Peyer's patch (tissue), 4 donors: Measurements from ENCODE around the gene KLHL29. TPM values are rescaled to one million over a fixed set of nuclear protein-coding genes. Genes with fewer than 3 reads are reported as not detected.
A peak's percentile ranks its signal among the peaks of the same experiment; 100 is the strongest.

Experiments
- DNase-seq, 3 donors: peaks; one replicate each; pipeline ENCODE4 v3.0.0-alpha.2; 2017 to 2019
- H3K27ac ChIP-seq, 4 donors: fragments of 200-600 bp; sonication (generic); one replicate each; pipeline ENCODE4 v1.5.1; 2016 to 2019
- H3K27me3 ChIP-seq, 2 donors: fragments of 200-600 bp; sonication (generic); one replicate each; pipeline ENCODE4 v1.5.1; 2019
- H3K36me3 ChIP-seq, 3 donors: fragments of 200-600 bp; sonication (generic); one replicate each; pipeline ENCODE4 v1.5.1; 2016 to 2019
- H3K4me1 ChIP-seq, 4 donors: fragments of 200-600 bp; sonication (generic); one replicate each; pipeline ENCODE4 v1.5.1; 2016 to 2019
- H3K4me3 ChIP-seq, 4 donors: fragments of 200-600 bp; sonication (generic); 1 replicate in 3 of 4; 2 replicates in 1 of 4; pipeline ENCODE4 v1.5.1; 2016 to 2019; ENCODE audit warnings: mild to moderate bottlenecking in 1 of 4
- H3K9me3 ChIP-seq, 4 donors: fragments of 200-600 bp; sonication (generic); one replicate each; pipeline ENCODE4 v1.5.1; 2016 to 2019; ENCODE audit warnings: mild to moderate bottlenecking in 1 of 4
- POLR2A ChIP-seq, 2 donors: fragments of 450-650 bp; IDR thresholded peaks; one replicate each; pipeline ENCODE4 v1.5.1; 2017; ENCODE audit warnings: antibody characterized with exemption in 2 of 2, mild to moderate bottlenecking in 2 of 2, moderate library complexity in 2 of 2
- total RNA-seq, 4 donors: library from RNA; depleted of rRNA; stranded (reverse); fragments of >200 nt; gene quantifications; one replicate each; pipeline ENCODE4 v1.1.0, GENCODE V29; 2016
- TF ChIP-seq, protein P1 (sequence below), 6 experiments: fragments of 450-650 bp in 4 of 6; fragments of 200-600 bp in 2 of 6; sonication (generic) in 1 of 6; IDR thresholded peaks; one replicate each; pipeline ENCODE4 v1.5.1; 2017 to 2019; ENCODE audit warnings: antibody characterized with exemption in 6 of 6, mild to moderate bottlenecking in 3 of 6, moderate library complexity in 1 of 6

Gene KLHL29
- total RNA-seq, 4 donors from 2014 or later: 1.1 to 18.2 (median 5.0) TPM

DNA sequence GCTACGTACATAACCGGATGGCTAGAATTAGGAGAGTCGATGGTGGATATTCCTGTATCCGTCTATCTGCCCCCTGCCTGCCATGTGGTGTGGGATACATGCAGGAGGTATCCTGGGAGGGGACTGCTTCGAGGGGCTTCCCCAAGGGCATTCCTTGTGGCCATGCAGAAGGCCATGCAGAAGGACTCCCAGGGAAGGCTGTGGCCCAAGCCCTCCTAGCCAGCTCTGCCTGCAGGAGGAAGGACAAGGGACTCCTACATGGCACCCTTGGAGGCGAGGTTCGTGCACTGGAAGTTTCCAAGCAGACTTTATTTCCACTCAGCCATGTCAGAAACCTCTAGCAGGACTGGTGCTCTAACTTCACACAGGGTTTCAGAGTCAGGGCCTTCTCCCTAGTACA lies 136.1 kb downstream of the KLHL29 start:
- Histone ChIP-seq H3K4me1 (peaks cover 0 to 9% (median 0%) of the 10 kb centered on the region in 4 donors), H3K4me3 (no peak overlapping the region), H3K9me3 (no peaks in the 10 kb centered on the region), H3K36me3 (no peaks in the 10 kb centered on the region), H3K27me3 (no peaks in the 10 kb centered on the region), H3K27ac (no peak overlapping the region)
- DNase-seq: no peak
- no peak for TF ChIP-seq POLR2A (IDR thresholded peaks at IDR 0.05)
- TF ChIP-seq, protein P1, sequence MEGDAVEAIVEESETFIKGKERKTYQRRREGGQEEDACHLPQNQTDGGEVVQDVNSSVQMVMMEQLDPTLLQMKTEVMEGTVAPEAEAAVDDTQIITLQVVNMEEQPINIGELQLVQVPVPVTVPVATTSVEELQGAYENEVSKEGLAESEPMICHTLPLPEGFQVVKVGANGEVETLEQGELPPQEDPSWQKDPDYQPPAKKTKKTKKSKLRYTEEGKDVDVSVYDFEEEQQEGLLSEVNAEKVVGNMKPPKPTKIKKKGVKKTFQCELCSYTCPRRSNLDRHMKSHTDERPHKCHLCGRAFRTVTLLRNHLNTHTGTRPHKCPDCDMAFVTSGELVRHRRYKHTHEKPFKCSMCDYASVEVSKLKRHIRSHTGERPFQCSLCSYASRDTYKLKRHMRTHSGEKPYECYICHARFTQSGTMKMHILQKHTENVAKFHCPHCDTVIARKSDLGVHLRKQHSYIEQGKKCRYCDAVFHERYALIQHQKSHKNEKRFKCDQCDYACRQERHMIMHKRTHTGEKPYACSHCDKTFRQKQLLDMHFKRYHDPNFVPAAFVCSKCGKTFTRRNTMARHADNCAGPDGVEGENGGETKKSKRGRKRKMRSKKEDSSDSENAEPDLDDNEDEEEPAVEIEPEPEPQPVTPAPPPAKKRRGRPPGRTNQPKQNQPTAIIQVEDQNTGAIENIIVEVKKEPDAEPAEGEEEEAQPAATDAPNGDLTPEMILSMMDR (IDR thresholded peaks at IDR 0.05): no peak

DNA sequence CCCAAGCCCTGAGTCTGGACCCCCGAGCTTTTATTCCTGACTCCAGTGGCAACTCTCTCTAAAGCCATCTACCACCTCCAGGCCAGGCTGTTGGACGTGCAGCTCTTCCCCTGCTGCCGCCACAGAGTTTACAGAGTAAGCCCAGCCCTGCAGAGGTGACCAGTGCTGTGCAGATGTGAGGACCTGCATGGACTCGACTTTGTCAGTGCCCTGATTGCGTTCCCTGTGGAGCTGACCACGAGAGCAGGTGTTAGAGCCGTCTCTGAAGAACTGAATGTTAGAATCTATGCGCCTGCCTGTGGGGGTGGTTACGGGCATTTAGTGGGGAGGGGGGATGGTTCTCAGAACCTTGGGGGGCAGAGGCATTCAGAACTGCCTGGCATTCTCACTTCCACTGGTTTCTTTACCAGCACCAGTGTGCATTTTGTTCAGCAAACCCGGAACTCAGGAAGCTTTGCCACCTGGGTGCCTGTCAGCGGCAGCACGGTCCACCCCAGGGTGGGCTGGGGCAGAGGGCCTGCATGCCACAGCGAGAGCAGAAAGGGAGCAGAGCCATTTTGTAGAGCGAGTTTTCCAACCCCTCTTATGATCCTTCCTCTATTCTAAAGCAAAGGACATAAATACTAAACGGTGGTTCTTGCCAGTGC lies 137.9 kb downstream of the KLHL29 start:
- Histone ChIP-seq H3K27ac (peak overlapping the region in 1 of 4 donors; percentile 75), H3K4me1 (peaks cover 0 to 9% (median 0%) of the 10 kb centered on the region in 4 donors), H3K9me3 (no peaks in the 10 kb centered on the region), H3K27me3 (no peaks in the 10 kb centered on the region), H3K36me3 (no peaks in the 10 kb centered on the region), H3K4me3 (no peak overlapping the region)
- DNase-seq: no peak
- TF ChIP-seq, protein P1 (IDR thresholded peaks at IDR 0.05): no peak
- no peak for TF ChIP-seq POLR2A (IDR thresholded peaks at IDR 0.05)

DNA sequence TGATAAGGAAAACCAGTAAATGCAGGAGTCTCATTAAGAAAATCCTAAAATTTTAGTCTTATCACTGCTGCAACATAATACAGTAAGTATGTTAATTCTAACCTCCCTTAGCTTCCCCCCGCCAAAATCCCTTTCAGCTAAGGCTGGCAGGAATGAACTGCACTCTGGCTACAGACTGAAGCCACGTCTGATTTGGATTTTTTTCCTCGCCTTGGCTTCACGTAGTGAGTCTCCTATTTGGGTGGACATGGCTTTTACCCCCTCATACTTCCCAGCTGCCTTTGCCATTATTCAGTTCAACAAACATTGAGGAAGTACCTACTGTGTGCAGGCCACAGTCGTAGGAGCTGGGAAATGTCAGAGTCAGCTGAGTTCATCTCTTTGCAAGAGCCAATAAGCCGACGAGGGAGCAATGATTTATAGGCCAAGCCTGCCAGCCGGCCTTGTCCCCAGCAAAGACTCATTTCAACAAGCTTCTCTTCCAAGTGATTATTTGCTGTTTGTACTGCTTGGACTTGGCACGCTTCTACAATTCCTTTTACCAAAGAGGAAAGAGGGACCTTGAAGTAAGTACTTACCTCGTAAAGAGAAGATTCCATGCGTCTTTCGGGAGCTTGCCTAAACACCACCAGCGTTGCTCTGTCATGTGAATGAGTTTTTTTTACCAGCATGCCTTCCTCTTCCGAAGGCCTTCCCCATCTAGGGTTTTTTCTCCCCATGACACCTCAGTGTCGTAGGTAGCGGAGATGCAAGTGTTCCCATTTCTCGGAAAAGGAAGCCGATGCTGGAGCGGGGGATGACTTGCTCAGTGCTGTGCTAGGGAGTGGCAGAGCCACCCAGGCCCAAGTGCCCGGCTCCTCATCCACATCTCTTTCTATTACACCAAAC lies 138.6 kb downstream of the KLHL29 start:
- Histone ChIP-seq H3K36me3 (no peaks in the 10 kb centered on the region), H3K4me1 (peaks cover 0 to 9% (median 0%) of the 10 kb centered on the region in 4 donors), H3K27me3 (no peaks in the 10 kb centered on the region), H3K4me3 (no peak overlapping the region), H3K27ac (peak overlapping the region in 3 of 4 donors; percentile 16 to 75 (median 27)), H3K9me3 (no peaks in the 10 kb centered on the region)
- DNase-seq: no peak
- TF ChIP-seq, protein P1 (IDR thresholded peaks at IDR 0.05): no peak
- TF ChIP-seq POLR2A (IDR thresholded peaks at IDR 0.05): no peak

DNA sequence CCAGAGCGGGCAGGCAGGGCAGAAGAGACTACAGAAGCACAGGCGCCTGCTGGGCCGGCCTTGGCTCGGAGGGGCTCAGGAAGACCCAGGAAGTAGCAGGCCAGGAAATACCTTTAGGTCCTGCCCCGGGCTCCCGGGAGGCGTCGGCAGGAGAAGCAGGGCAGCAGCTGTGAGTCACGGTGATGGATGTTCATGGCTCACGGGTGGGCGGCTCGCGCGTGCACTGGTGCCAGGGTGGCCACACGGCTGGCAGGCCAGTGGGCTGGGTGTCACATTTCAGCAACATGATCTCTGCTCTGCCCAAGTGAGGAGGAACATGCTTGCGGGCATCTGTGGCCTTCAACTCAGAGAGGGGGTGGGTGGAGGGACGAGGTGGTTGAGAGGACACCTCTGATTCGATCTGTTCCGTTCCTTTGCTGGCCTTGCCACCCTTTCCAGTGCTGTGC lies 139.3 kb downstream of the KLHL29 start:
- H3K36me3 ChIP-seq: no peaks in the 10 kb centered on the region
- peaks cover 0 to 9% (median 0%) of the 10 kb centered on the region in 4 donors for H3K4me1 ChIP-seq
- peak overlapping the region in 3 of 4 donors; percentile 16 to 75 (median 27) for H3K27ac ChIP-seq
- no peak for TF ChIP-seq POLR2A (IDR thresholded peaks at IDR 0.05)
- TF ChIP-seq, protein P1 (IDR thresholded peaks at IDR 0.05): no peak
- H3K4me3 ChIP-seq: no peak overlapping the region
- no peaks in the 10 kb centered on the region for H3K27me3 ChIP-seq
- DNase-seq: no peak
- no peaks in the 10 kb centered on the region for H3K9me3 ChIP-seq

DNA sequence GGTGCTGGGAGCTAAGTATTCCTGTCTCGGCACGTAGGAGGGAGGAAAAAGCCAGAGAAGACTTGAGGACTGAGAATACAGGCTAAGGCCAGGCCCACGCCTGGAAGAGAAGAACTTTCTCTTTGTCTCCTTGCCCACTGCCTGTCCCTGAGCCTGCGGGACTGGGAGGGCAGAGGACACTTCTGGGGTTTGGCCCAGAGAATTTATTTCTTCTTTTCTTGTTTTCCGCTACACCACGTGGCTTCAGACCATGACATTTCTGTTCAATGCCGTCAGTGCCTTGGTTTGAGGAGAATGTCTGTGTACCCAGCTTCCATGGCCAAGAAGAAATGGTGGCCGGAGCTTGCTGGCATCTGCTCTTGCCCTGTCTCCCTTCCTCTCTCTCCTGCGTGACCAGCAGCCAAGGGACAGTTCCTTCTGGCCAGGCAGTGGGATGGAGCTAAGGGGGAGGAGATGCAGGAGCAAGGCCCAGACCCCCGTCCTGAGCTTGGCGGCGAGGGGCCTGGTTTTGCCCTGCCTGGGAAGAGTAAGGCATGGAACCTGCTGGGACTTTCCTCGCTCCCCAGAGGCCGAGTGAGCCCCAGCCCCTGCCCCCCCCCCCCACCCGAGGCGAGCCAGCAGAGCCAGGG lies 140.3 kb downstream of the KLHL29 start:
- TF ChIP-seq, protein P1 (IDR thresholded peaks at IDR 0.05): no peak
- no peak for TF ChIP-seq POLR2A (IDR thresholded peaks at IDR 0.05)
- Histone ChIP-seq H3K27me3 (no peaks in the 10 kb centered on the region), H3K4me3 (no peak overlapping the region), H3K27ac (peak overlapping the region in 1 of 4 donors; percentile 75), H3K9me3 (no peaks in the 10 kb centered on the region), H3K4me1 (peaks cover 0 to 9% (median 0%) of the 10 kb centered on the region in 4 donors), H3K36me3 (no peaks in the 10 kb centered on the region)
- no peak for DNase-seq
